ENCODE data around the gene TOPORS.

DNA sequence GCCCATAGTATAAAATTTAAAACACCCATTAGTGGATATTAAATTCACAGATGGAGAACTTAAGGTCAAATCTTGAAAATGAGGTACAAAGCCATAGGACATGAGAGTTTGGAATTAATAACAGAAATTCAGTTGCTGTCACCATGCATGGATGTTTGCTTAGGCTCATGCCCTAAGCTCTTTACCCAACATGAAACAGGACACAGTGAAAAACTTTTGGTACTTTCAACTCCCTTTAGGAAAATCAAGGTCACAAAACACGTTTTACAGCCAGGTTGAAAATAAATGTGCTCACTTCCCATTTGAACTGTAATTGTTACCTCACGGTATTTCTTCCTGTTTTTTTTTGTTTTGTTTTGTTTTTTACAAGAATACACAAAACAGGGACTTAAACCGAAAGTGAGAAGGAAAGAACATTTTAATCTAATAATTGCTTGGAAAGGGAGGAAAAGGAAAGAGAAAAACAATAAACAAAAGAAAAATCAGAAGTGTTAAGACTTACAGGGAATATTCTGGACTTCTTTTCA, 6.1 kb upstream of the TOPORS start:
- TF ChIP-seq, protein P1, sequence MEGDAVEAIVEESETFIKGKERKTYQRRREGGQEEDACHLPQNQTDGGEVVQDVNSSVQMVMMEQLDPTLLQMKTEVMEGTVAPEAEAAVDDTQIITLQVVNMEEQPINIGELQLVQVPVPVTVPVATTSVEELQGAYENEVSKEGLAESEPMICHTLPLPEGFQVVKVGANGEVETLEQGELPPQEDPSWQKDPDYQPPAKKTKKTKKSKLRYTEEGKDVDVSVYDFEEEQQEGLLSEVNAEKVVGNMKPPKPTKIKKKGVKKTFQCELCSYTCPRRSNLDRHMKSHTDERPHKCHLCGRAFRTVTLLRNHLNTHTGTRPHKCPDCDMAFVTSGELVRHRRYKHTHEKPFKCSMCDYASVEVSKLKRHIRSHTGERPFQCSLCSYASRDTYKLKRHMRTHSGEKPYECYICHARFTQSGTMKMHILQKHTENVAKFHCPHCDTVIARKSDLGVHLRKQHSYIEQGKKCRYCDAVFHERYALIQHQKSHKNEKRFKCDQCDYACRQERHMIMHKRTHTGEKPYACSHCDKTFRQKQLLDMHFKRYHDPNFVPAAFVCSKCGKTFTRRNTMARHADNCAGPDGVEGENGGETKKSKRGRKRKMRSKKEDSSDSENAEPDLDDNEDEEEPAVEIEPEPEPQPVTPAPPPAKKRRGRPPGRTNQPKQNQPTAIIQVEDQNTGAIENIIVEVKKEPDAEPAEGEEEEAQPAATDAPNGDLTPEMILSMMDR (IDR thresholded peaks at IDR 0.05; ENCODE audit: poor library complexity) = no peak
- TF ChIP-seq EZH2 (IDR thresholded peaks at IDR 0.05; ENCODE audit: borderline replicate concordance) = no peak
